GM19238 (cell line): Measurements from ENCODE around the gene KCNG2.

Source experiments
- DNase-seq: peaks from one replicate; pipeline ENCODE4 v3.0.0; 2011; ENCODE audit warnings: low spot score; ENCODE audit not compliant: insufficient read length

Gene KCNG2

DNA sequence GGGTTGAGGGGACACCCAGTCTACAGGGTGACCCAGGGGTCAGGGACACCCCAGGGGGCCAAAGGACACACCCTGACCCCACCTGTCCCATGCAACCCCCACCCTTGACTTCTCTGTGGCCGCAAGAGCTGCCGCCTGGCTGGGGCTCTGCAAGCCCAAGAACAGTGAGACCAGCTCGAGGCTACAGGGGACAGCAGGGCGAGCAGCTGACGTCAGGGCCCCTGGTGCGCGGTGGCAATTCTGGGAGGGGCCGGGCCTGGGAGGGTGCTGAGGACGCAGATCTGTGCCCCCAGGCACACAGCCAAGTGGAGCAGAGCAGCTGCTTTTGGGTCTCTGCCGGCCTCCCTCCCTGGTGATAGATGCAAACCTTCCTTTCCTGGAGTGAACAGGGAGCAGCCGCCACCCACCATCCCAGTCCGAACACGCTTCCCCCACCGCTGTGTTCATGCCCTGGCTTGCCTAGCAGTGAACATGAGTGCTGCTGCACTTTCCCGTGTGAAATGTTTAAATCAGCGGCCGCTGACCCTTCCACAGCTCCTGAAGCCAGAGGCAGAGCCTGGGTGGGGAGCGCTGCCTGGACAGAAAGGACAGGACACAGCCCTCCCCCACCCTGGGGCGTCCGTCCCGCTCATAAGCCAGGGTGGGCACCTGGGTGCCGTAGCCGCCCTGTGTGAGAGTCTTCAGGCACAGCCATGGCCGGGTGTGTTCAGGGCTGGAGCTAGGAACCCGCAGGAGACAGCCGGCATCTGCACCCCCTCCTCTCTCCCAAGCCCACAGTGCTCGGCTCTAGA is 106.8 kb downstream of the KCNG2 start:
- no peak for DNase-seq

DNA sequence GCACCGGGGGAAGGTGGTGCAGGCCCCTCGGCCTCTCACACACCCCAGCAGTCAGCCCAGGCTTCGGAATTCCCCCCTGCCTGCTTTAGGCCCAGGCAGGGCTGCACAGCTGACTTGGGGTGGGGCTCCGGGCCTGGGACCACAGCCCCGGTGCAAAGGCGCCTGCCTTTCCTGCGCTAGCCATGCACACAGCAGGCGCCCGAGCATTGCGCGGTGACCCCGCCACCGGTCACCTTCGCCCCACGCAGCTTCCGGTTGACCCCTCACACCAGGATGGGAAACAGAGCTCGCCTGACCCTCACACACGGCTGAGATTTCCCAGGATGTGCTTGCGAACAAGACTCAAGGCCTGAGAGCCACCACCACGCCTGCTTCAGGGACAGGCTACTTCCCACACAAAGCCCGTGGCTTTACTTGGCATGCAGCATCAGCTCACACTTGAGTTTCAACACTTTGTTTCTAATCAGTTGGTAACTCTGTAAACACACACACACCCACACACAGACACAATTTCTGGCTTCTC is 107.7 kb downstream of the KCNG2 start:
- no peak for DNase-seq

GRCh38 chr18:79905993-79906392 is 108.3 kb downstream of the KCNG2 start:
- DNase-seq = no peak

- no peak for DNase-seq
Observed at GRCh38 chr18:79906706-79907105, 109.0 kb downstream of the KCNG2 start.

- no peak for DNase-seq
Observed at GRCh38 chr18:79910563-79911343, 113.0 kb downstream of the KCNG2 start.

DNA sequence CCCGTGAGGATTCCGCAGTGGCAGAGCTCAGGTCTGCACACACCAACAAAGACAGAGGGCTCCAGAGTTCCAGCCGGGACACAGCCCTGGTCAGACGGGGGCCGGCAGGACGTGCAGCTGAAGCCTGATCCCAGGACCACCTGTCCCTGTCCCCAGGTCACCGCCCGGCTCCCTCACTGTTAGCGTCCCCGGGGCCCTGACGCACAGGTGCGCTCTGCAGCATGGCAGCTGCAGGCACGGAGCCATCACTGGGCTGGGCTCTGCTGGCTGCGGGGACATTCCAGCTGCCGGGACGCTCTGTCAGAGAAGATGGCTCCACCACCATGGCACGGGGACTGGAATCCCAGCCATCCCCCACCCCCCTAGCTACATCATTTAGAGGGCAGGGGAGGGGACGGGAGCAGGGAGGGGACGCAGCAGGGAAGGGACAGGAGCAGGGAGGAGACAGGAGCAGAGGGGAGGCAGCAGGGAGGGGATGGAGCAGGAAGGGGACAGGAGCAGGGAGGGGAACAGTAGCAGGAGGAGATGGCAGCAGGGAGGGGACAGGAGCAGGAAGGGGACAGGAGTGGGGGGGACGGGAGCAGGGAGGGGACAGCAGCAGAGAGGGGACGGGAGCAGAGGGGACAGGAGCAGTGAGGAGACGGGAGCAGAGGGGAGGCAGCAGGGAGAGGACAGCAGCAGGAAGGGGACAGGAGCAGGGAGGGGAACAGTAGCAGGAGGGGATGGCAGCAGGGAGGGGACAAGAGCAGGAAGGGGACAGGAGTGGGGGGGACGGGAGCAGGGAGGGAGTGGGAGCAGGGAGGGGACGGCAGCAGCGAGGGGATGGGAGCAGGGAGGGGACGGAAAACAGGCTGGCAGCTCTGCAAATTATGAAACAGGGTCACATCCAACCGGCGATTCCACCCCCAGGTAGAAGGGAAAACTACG is 113.9 kb downstream of the KCNG2 start:
- no peak for DNase-seq

- no peak for DNase-seq
Observed at GRCh38 chr18:79912409-79912991, 114.8 kb downstream of the KCNG2 start.

GRCh38 chr18:79912994-79913831 is 115.5 kb downstream of the KCNG2 start:
- DNase-seq = no peak

DNA sequence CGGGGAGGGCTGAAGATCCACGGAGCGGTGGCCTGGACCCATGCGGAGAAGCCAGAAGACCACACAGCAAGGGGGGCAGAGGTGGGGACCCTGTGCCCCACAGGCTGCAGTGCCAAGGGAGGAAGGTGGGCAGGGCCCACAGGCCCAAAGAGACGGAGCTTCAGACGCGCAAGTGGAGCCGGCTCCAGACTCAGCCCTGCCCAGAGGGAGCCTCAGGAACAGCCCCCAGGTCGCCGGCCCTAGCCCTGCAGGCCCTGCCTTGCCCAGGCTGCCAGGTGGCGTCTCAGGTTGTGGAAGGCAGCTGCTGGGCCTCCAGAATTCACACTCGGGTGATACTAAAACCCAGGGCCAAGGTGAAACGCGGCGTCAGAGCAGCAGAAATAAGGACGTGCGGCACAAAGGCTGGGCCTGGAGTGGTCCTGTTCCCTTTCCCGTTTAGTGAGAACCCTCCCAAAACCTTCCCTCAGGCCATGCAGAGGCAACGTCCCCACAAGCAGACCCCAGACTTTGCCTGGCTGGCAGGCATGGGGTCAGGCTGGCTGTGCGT is 116.9 kb downstream of the KCNG2 start:
- no peak for DNase-seq

DNA sequence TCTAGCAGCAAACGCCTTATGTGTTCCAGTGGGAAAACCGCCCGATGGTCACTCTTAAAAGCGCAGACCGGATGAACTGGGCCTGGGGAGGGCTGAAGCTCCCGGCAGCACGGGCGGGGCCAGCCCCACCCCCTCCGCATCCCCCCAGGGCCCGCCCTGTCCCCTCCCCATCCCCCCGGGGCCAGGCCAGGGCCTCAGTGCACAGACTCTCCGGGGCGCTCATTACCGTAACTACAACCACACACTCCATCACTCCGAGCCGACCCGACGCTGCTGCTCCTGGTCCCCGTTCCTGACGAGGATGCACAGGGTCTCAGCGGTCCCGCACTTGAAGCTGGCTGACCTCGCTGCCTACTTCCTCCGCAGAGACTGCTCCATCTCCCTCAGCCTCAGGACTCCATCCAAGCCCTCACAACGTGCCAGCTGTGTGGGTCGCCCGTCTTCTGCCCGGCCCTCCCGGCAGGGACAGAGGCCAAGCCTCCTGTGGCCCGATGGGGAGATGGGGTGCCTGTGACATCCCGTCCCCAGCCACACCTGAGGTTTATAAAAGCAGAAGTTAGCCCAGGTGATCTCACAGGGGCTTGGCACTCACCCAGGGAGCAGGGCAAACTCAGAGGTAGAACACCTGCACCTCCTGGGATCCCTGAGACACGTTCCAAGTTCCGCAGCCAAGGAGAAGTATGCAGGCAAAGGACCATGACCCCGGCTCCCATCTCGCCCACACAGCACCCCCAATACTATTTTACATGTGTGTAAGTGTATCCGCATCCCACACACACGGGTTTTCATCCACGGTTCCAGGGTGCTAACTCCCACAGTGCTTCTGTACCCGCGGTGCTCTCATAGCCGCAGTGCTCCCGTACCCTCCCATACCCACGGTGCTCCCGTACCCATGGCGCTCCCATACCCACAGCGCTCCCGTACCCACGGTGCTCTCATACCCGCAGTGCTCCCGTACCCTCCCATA is 117.7 kb downstream of the KCNG2 start:
- no peak for DNase-seq

DNA sequence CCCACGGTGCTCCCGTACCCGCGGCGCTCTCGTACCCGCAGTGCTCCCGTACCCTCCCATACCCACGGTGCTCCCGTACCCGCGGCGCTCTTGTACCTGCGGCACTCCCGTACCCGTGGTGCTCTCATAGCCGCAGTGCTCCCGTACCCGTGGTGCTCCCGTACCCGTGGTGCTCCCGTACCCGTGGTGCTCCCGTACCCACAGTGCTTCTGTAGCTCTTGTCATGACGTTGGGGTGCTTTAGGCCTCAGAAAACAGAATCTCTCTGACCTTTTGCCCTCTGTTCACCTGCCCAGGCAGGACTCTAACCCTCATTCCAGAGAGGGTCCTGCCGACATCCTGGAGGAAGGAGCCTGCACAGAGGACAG is 118.4 kb downstream of the KCNG2 start:
- no peak for DNase-seq

DNA sequence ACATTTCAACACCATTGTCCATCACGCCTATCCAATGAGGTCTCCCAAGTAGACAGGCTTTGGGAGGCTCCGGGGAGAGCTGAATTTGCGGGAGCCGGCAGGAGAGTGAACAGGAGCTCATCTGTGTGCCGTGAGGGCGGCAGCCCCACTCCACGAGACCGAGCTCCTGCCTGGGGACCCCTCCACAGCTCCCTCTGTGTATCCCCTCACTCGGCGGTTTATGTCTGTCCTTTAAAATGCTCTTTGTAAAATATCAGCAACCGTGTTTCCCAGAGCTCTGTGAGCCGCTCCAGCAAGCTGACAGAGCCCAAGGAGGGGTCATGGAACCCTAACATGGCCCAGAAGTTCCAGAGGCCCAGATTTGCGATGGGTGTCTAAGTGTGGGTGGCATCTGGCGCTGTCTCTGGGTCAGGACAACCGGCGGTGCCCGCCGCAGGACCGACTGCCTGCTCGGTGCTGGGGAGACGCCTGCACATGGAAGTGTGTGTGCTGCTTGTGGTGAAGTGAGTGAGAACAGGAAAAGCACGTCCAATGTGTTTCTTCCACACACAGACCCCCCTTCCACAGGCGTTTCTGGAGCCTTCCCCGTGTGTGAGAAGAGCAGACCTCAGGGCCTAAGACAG is 118.9 kb downstream of the KCNG2 start:
- no peak for DNase-seq

- no peak for DNase-seq
Observed at GRCh38 chr18:79917169-79917852, 119.6 kb downstream of the KCNG2 start.

- no peak for DNase-seq
Observed at GRCh38 chr18:79917853-79918614, 120.3 kb downstream of the KCNG2 start.

GRCh38 chr18:79918615-79919011 is 120.9 kb downstream of the KCNG2 start:
- DNase-seq = no peak

- no peak for DNase-seq
Observed at GRCh38 chr18:79919089-79919488, 121.4 kb downstream of the KCNG2 start.
